CD4-positive, alpha-beta T cell treated with Interleukin-4 for 4 hours (primary cell): Measurements from ENCODE around the gene HS3ST2.
"Not testable (repeated sequence)": the region's sequence is repeated elsewhere in the genome, so short reads cannot be mapped to it uniquely, and the experiment has no call there.

Experiments used
- DNase-seq: peaks from one replicate; pipeline ENCODE4 v3.0.0-alpha.2; 2020

Gene HS3ST2

DNA sequence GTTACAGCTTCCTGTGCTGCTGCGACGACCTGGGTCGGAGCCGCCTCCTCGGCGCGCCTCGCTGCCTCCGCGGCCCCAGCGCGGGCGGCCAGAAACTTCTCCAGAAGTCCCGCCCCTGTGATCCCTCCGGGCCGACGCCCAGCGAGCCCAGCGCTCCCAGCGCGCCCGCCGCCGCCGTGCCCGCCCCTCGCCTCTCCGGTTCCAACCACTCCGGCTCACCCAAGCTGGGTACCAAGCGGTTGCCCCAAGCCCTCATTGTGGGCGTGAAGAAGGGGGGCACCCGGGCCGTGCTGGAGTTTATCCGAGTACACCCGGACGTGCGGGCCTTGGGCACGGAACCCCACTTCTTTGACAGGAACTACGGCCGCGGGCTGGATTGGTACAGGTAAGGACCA lies 746 bp downstream of the HS3ST2 start:
- no peak for DNase-seq

DNA sequence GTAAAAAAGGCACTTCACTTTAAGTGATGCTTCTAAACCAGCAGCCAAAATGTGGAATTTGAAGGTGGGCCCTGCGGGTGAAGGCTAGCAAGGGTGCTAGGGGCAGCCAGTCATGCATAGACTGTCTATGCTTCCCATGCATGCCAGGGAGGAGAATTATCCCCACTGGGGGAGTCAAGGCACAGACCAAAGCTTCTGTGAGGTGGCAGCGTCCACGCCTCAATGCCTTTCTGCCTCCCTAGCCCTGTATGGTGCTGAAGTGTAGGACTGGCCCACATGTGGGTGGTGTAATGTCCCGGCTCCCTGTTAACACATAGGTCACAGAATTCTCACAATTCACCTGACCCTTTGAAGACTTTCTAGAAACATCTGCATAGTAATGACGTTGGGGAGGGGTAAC lies 1.9 kb downstream of the HS3ST2 start:
- DNase-seq: no peak

GRCh38 chr16:22816475-22816874 lies 2.5 kb downstream of the HS3ST2 start:
- DNase-seq: no peak

DNA sequence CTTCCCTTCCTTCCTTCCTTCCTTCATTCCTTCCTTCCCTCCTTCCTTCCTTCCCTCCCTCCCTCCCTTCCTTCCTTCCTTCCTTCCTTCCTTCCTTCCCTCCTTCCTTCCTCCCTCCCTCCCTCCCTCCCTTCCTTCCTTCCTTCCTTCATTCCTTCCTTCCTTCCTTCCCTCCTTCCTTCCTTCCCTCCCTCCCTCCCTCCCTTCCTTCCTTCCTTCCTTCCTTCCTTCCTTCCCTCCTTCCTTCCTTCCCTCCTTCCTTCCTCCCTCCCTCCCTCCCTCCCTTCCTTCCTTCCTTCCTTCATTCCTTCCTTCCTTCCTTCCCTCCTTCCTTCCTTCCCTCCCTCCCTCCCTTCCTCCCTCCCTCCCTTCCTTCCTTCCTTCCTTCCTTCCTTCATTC lies 4.8 kb downstream of the HS3ST2 start:
- not testable (repeated sequence) for DNase-seq

DNA sequence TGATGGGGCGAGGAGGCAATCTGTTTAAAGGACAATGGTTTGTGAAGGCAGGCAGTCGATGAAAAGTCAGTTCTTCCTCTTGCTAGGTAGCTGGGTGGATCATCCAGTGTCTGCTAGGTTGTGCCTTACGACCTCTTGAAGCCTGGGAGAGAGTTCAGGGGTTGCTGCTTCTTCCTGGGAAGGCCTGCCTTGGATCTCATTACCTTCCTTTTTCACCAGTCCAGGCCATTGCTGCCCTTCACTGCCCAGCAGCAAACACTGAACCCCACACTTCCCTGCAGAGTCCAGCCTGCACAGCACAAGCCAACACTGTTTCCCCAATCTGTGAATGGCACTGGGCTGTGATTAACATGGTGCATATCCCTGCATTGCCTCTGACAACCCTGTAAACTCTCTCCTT lies 24.7 kb downstream of the HS3ST2 start:
- no peak for DNase-seq

DNA sequence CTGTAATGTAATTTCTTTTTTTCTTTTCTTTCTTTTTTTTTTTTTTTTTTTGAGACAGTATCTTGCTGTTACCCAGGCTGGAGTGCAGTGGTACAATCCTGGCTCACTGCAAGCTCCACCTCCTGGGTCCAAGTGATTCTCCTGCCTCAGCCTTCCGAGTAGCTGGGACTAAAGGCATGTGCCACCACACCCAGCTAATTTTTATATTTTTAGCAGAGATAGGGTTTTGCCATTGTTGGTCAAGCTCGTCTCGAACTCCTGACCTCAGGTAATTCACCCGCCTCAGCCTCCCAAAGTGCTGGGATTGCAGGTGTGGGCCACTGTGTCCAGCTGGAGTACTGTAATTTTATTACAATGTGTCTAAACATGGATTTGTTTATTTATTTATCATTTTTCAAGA lies 28.1 kb downstream of the HS3ST2 start:
- not testable (repeated sequence) for DNase-seq

GRCh38 chr16:22843122-22843521 lies 29.2 kb downstream of the HS3ST2 start:
- no peak for DNase-seq

GRCh38 chr16:22843856-22844255 lies 29.9 kb downstream of the HS3ST2 start:
- no peak for DNase-seq

DNA sequence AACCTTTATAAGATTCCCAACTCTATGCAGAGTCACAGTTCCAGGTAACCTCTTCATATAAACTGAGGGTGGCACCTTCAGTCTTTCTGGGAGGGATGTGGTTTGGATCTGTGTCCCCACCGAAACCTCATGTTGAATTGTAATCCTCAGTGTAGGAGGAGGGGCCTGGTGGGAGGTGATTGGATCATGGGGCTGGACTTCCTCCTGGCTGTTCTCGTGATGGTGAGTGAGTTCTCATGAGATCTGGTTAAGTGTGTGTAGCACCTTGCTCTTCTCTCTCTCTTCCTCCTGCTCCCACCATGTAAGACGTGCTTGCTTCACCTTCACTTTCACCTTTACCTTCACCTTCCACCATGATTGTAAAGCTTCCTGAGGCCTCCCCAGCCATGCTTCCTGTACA lies 30.5 kb downstream of the HS3ST2 start:
- no peak for DNase-seq

DNA sequence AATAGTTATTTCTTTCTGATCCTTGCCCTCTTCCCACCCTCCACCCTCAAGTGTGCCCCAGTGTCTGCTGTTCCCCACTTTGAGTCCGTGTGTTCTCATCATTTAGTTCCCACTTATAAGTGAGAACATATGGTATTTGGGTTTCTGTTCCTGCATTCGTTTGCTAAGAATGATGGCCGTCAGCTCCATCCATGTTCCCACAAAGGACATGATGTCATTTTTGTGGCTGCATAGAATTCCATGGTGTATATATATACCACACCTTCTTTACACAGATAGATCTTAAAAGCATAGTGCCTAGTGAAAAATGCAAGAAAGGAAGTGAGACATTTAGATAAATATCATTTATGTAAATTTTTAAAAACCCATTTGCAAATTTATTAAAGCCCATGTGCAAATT lies 33.1 kb downstream of the HS3ST2 start:
- no peak for DNase-seq

GRCh38 chr16:22847690-22848089 lies 33.7 kb downstream of the HS3ST2 start:
- DNase-seq: no peak

- DNase-seq: no peak
Measured at GRCh38 chr16:22848451-22848850, 34.5 kb downstream of the HS3ST2 start.

- no peak for DNase-seq
Measured at GRCh38 chr16:22849517-22849916, 35.6 kb downstream of the HS3ST2 start.

DNA sequence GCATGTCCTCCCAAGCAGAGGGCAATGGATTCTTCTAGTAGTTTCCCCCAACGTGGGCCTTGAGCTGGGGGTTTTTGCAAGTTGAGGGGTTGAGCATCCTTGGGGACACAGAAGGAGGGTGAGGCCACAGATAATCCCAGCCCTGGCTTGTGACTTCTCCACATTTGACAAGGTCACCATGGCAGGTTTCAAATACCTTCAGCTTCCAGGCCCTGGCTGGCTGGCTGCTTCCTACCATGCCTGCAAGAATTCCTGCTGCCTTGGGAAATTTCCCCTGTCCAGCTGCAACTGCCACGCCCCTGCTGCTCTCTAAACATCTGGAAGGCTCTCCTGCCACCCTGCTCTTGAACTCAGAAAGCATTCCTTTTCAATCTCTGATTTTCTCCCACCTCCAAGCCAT lies 41.3 kb downstream of the HS3ST2 start:
- DNase-seq: no peak

- no peak for DNase-seq
Measured at GRCh38 chr16:22857296-22858025, 43.5 kb downstream of the HS3ST2 start.

- no peak for DNase-seq
Measured at GRCh38 chr16:22859925-22860324, 46.0 kb downstream of the HS3ST2 start.

DNA sequence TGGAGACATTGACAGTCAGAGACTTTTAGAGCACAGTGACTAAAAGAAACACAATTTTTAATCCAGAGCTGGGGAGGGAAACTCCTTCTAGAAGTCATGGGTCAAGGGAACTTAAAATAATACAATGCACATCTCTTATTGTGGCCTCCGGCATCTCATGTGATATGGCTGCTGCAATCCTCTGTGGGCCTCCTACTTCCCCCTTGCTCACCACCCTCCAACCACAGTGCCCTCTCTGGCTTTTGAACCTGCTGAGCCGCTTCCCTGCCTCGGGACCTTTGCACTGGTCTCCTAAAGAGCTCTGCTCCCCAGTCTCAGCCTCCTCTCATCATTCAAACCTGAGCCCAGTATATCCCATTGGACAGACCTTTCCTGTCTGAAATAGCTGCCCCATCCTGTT lies 47.6 kb downstream of the HS3ST2 start:
- no peak for DNase-seq

GRCh38 chr16:22862046-22862445 lies 48.1 kb downstream of the HS3ST2 start:
- DNase-seq: no peak

GRCh38 chr16:22864375-22864774 lies 50.4 kb downstream of the HS3ST2 start:
- no peak for DNase-seq

DNA sequence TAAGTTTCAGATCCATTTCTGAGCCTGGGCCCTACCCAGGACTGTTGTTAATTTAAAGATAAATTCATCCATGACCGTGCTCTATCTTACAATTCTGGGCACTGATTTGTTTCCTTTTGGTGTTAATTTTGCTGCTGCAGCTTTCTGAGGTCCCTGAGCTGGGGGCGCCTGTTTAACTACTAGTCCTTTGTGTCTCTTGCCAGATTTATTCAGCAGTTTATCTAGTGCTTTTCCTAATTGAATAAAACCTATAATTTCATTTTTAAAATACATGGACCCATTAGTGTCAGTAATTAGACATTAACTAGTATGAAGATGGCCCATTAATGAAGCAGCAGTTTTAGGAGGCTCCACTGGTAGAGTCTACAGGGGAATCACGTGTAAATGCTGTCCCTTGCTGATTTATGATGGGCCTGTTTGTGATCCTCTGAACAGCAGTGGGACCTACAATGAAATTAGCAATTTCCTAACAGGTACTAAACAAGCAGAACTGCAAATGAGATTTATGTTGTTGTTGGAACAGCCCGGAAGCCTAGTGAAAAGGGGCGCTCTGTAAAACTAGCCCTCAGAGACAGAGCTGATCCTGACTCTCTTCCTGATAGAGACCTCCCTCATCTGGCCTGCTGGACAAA lies 54.7 kb downstream of the HS3ST2 start:
- DNase-seq: no peak

- DNase-seq: no peak
Measured at GRCh38 chr16:22871861-22872260, 57.9 kb downstream of the HS3ST2 start.

DNA sequence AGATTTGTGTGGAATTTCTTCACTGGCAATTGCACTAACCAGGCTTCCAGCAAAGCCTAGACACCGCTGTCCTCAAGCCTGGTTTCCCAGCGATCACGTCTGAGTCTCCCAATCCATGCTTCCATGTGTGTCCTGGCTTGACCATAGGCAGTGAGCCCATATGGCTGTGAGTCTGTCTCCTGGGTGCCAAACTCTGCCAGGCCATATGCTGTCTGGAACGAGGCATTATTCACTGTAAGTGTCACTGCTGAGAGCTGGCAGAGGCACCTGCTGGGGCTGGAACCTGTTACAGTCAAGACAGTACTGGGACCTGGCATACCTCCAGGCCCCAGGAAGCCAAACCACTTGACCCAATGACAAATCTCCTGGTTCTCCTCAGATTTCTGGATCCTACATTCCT lies 60.4 kb downstream of the HS3ST2 start:
- DNase-seq: no peak

DNA sequence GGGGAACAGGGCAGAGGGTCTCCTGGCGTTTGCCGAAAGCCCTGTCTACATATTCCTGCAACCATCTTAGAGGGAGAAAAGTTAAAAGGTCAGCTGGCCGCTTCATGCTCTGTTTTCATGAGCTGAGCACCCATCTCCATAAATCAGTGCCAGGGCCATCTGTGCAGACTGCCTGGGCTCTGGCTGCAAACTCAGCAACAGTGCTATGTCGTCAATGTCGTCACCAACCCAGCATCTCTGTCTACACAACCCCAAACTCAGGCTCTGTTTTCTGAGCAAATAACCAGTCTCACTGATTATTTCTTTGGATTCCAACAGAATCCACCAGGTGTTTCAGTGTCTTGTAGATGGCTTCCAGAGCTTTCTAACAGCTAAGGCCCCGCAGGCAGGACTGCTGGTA lies 65.0 kb downstream of the HS3ST2 start:
- no peak for DNase-seq

DNA sequence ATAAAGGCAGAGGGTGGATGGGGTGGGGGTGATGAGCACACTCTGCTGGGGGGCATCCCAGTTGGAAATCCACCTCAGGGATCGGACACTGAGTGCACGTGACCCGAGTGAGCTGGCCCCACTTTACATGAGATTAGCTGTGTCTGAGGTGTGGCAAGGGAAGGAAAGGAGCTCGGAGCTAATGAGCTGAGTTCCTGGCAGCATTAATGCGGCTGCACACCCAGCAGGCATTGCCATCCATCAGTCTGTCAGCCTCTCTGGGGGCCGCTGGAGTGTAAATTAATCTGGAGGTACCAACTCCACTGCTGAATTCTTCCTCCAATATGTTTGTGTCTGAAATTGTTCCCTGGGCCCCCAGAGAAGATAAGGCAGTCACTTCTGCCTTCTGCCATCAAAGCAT lies 65.5 kb downstream of the HS3ST2 start:
- DNase-seq: no peak

GRCh38 chr16:22882981-22883380 lies 69.0 kb downstream of the HS3ST2 start:
- no peak for DNase-seq
